NCI-H524 treated with DMSO at 0.1 percent for 48 hours (cell line): Measurements from ENCODE around the gene LRRC58.
A peak's percentile ranks its signal among the peaks of the same experiment; 100 is the strongest.
"Not testable (repeated sequence)": the region's sequence is repeated elsewhere in the genome, so short reads cannot be mapped to it uniquely, and the experiment has no call there.

Experiments used
- DNase-seq: peaks from one replicate; lab custom pipeline; 2025; lab: John Stamatoyannopoulos, UW

The LRRC58 gene

DNA sequence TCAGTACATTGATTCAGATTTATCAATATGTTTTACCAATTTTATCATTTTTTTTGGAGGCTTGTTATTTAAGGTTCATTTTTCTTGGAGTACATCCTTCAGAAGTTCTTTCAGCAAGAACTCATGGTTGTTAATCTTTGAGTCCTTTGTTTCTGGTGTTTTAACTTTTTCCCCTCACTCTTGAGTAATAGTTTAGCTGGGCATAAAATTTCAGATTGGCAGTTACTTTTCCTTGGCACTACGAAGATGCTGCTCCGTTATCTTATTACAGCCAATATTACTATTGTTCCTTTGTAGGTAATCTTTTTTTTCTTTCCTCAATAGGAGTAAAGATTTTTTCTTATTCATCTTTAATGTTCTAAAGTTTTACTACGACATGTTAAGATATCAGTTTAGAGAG lies 9.8 kb downstream of the LRRC58 start:
- DNase-seq, result no peak

DNA sequence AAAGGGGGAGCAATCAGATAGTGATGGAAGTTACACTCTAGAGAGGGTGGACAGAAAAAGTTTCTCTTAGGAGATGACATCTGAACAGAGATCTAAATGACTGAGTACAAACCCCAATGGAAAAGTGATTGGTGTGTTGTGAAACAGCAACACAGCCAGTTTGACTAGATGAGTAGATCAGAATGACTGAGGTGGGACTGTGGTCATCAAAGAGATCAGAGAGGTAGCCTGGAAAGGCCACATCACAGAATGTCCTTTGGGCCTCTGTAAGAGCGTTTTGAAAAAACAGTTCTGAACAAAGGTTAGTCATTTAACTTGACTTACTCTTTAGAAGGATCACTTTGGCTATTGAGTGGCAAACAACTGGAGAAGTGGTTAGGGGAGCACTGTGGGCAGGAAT lies 10.6 kb downstream of the LRRC58 start:
- no peak for DNase-seq

DNA sequence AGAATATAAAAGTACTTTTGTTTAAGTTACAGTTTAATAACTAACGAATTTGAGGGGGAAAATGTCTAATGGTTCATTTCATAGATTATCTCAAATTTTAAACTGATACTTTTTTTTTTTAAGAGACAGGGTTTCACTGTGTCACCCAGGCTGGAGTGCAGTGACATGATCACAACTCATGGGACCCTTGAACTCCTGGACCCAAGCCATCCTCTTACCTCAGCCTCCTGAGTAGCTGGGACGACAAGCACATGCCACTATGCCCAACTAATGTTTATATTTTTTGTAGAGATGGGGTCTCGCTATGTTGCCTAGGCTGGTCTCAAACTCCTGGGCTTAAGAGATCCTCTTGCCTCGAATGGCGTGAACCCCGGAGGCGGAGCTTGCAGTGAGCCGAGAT lies 16.5 kb downstream of the LRRC58 start:
- no peak for DNase-seq

DNA sequence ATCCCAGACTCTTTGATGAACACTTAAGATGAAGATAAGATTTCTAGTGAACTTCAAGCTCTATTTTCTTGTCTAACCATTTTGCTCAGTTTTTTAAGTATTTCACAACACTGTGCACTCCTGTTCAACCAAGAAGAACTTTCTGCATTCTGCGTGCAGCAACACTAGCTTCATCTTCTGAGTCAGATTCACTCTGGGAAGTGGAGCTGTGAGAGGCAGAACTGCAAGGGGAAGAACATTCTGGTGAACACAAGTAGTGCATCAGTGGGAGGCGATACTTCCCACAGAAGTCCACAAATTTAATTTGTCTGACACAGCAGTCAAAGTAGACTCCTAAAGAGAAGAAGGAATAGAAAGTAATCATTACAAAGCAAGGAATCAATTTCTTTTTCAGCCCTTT lies 18.1 kb downstream of the LRRC58 start:
- no peak for DNase-seq

DNA sequence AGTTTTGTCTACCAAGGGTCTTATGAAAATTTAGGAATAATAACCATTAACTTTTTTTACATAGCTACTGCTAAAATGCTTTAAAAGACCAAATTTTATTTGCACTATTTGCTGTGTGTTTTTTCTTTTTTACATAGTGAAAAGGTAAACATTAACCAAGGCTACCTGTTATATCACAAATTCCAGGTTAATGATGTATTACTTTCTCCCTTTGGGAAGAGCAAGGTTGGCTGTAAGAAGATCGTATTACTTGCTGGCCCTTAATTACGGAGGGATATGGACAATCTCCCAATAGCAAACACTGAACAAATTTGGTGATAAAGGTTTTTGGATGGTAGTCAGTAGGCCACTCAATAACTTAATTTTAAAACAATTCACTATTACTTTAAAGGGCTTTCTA lies 22.4 kb downstream of the LRRC58 start:
- DNase-seq, result no peak

DNA sequence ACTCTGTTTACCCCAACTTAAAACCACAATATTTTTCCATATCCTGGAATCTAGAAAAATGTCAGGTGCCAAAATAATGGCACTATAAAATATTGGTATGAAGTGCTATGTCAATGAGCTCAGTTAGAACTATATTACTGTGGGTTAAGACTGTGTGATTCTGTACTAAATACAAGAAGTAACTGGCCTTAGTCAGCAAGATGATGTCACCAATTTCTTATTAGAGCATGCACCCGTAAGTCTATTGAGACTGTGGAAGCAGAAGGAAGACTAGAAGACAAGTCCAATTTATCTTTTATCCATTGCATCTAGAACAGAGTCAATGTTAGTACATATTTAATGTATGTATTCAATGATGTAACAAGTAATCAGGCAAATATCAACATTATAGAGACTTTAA lies 25.0 kb downstream of the LRRC58 start:
- no peak for DNase-seq

DNA sequence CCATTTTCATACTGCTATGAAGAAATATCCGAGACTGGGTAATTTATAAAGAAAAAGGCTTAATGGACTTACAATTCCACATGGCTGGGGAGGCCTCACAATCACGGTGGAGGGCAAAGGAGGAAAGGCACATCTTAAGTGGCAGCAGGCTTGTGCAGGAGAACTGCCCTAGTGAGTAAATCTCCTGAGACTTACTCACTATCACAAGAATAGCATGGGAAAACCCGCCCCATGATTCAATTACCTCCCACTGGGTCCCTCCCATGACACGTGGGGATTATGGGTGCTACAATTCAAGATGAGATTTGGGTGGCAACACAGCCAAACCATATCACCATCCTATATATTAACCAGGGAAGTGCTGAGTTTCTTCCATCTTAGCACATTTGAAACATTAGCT lies 25.4 kb downstream of the LRRC58 start:
- not testable (repeated sequence) for DNase-seq

DNA sequence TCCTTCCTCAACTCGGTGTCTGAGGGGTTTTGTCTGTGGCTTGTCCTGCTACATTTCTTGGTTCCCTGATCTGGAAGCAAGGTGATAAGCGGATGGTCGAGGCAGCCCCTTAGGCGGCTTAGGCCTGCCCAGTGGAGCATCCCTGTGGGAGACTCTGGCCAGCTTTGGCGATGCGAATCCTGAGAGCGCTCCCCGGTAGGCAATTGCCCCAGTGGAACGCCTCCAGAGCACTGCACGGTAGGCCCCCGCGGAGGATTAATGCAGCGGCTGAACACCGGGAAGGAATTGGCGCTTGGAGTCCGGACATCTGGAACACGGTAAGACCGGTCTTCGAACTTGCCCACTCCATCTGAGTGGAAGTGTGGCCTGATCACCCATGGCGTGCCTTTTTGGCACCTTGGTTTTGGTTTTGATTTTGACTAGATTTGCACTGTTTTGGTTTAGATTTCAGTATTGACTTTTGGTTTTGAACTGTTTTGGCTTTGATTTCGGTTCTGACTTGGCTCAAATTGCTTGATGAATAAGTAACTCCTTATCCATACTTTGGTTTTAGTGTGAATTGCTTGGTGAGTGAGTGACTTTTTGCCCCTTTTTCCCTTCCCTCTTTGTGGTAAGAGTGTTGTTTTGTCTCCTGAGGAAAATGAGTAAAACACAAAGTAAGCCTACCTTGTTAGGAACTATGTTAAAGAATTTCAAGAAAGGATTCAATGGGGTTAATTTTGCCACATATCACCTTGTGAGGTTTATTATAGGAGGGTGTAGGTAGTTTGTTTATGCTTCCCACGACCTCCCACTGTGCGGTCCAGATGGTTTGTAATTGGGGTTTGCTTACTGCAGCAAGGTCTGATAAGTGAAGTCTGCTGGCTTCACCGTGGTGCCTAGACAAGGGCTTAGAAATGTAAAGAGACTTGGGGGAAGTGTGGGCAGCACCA lies 37.0 kb downstream of the LRRC58 start:
- DNase-seq, result no peak

DNA sequence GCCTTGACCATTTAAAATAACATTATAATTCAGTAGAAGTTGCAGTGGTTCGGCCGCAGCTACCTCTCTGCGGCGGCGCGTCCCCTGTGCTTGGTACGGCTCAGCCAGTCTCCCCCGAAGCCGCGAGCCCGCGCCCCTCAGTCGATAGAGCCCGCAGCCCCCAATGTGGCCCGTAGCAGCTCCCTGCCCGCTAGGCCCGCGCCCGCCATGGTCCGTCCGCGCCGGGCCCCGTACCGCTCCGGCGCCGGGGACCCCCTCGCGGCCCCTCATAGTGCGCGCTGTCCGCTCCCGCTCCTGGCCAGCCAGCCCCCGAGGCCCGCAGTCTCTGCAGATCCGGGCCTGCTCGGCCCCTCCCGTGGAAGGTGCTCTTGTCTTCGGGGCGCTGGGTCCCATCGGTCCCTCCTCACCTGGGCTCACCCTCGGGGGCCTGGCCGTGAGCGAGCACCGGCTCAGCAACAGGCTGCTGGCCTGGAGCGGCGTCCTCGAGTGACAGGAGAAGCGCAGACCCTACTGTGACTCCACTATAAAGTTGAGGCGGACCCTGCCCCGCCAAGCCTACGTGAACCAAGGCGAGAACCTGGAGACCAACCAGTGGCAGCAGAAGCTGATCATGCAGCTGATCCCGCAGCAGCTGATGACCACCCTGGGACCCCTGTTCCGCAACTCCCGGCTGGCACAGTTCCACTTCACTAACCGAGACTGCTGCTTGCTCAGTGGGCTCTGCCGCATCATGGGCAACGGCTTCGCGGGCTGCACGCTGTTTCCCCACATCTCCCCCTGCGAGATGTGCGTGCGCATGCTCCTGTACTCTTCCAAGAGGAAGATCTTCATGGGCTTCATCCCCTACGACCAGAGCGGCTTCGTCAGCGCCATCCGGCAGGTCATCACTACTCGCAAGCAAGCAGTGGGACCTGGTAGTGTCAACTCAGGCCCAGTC lies 42.4 kb downstream of the LRRC58 start:
- no peak for DNase-seq

DNA sequence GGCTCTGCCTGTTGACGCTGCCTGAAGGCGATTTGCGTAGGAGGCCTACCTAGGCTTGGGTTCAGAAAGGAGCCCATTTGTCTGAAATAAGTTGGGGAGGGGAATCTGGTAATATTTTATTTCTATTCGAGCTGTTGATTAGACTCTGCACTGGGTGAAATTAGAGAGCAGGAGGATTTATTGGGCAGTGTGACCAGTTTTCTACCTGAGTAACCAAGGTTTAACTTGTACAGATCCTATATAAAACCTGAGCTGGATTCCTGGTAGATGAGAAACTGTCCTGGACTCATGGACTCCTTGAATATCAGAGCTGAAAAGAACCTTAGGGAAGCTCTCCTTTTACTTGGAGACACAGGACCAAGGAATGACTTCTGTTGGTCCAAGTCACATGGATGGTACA lies 44.5 kb downstream of the LRRC58 start:
- DNase-seq, result no peak

DNA sequence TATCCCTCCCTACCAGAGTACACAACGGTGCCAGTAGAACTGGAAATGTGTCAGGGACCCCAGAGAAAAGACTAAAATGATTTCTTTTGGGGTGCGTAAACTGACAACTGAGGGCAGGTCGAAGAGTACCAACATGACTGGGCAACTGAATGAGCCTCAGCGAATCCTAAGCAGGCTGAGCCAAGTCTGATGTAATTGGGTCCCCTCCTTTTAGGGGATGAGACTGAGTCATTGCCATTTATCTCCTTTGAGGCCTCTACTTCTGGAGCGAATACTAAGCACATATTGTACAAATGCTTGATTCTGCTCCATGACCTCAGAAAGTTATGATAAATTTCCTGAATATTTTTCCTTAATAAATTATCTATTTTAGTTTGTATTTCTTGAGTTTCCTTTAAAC lies 46.8 kb downstream of the LRRC58 start:
- DNase-seq, result no peak

DNA sequence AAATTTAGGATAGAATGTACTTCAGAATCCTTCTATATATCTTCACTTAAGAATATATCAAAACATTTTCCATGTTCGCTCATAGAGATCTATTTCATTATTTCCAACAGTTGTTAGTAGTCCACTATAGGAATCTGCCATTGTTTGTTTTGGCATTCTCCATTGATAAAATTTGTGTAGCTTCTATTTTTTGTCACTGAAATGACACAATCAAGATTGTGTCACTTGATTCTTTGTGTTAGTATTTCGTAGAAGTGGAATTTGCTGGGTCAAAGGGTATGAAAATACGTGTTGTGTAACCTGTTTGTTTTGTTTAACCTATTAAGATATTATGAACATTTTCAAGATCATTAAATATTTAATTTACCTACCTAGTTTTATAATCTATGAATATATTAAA lies 48.2 kb downstream of the LRRC58 start:
- DNase-seq, result no peak

DNA sequence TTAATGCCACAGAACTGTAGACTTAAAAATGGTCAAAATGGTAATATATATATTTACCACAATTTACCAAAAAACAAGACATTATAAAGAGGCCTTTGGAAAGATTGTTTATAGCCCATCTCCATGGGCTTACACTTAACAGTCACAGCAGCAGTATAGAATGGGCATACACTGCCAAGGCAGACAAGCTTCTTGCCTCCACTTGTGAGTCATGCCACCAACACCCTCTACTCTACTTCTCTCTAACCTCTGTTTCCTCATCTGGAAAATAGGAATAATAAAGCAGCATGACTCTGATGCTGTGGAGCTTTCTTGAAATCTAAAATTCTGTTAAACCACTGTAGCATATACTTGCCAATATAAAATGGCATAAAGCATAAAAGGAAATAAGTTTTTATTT lies 49.8 kb downstream of the LRRC58 start:
- DNase-seq, result no peak

DNA sequence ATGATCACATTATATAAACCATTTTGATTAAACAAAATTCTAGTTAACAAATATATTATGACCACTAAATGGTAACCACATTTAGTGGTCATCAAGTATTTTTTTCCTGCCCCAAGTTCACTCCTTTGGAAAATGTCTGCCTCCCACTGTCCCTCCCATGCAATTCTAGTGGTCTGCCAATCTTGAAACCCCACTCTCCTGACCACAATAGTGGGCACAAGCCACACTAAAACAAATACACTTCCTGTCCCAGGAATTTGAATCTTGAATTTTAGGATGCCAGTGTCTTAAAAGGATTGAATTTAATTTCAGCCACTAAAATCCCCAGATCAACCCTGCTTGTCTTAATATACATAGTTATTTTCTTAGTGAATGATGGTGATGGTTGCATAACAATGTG lies 50.2 kb downstream of the LRRC58 start:
- no peak for DNase-seq

DNA sequence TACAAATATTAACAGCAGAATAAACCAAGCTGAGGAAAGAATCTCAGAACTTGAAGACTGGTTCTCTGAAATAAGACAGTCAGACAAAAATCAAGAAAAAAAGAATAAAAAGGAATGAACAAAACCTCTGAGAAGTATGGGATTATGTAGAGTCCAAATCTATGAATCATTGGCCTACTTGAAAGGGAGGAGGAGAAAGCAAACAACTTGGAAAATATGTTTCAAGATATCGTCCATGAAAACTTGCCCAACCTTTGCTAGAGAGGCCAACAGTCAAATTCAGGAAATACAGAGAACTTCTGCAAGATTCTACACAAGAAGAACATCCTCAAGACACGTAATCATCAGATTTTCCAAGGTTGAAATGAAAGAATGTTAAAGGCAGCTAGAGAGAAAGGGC lies 57.6 kb downstream of the LRRC58 start:
- DNase-seq, result not testable (repeated sequence)

DNA sequence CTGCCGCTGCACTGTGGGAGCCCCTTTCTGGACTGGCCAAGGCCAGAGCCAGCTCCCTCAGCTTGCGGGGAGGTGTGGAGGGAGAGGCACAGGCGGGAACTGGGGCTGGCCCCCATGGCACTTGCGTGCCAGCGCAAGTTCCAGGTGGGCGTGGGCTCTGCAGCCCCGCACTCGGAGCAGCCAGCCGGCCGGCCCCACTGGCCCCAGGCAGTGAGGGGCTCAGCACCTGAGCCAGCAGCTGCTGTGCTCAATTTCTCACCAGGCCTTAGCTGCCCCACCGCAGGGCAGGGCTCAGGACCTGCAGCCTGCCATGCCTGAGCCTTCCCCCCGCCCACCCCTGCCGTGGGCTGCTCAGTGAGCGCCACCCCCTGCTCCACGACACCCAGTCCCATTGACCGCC lies 59.5 kb downstream of the LRRC58 start:
- DNase-seq, result no peak

DNA sequence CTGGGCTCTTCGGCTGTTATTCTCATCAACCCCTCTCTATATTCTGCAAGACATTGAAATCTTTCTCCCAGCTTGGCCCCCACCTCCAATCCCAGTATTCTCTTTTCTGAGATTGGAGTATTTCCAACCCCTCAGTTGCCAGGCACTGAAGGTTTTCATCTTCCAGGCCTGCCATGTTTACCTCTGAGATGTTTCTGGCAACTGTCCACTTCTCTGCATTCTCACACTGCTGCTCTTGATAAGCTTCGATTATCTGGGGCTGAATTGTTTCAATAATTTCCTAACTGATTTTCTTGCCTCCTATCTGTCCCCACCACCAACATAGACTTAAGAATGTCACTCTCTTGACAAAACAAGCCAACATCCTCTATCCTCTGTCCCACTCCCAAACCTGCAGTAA lies 62.7 kb downstream of the LRRC58 start:
- DNase-seq, result no peak

DNA sequence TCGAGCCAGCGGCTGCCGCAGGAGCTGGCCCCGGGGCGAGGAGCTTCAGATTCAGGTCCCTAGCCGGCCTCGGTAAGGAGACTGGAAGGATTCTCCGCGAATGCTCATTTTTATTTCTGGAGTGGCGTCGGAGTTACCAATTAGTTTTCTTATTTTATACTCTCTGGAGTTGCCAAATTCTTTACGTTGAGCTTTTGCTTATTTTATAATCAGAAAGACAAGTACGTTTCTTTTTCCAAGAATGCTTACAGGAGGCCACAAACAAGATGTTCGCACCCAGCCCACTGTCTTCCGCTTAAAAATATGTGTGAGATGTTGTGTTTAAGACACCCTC lies 63.7 kb downstream of the LRRC58 start:
- no peak for DNase-seq

DNA sequence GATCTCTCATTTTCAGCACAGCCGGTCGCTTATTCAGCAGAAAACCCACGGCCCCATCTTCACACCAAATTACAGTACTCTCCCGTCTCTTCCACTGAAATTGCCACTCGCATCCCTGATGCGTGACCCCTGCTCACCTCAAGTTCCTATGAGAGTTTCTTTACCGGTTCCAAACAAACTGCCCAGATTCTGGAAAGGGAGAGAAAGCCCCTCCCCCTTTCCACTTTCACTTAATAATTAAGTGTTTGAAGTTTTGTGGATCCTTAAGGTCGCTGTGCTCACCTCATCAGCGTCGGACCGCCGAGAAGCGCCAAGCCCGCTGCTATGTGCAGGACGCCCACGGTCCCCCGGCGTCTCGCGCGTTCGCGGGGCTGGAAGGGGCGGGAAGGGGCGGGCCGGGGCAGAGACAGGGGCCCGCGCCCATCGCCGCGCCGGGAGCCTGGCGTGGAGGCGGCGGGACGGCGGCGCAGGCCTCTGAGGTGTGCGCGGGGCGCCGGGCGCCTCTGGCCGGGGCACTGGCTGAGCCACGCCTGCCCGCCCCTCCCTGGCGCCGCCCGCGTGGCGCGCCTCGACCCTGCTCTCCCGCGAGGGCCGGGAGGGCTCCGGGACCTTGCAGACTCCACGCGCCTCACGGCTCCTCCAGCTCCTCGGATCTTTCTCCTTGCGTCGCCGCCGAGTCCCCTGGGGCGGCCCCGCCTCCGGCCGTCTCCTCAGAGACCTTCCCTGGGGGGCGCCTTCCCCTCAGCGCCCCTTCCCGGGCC lies 64.2 kb downstream of the LRRC58 start, which contains the start of gene GPR156:
GPR156 (minus strand) TSS at position 476 of the 761 bp plus-strand sequence. CDS start 41,124 bp downstream, outside the sequence.
- no peak for DNase-seq

DNA sequence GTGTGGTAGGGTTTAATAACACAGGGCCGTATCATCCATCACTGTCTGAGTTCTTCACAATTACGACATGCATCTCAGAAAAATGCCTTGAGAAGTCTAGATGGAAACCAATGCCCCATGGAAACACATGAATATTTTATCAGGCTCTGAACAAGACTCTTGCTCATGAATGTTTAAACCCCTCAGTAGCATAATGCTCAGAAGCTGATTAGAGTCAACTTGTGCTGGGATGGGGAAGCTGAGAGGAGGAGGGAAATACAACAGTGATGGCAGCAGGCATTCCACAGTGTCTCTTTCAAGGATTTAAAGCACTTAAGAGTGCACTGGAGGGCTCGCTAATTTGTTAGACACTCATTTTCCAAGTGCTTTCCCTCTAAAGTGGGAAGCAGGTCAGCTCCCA lies 67.9 kb downstream of the LRRC58 start:
- peak; percentile 65 for DNase-seq

DNA sequence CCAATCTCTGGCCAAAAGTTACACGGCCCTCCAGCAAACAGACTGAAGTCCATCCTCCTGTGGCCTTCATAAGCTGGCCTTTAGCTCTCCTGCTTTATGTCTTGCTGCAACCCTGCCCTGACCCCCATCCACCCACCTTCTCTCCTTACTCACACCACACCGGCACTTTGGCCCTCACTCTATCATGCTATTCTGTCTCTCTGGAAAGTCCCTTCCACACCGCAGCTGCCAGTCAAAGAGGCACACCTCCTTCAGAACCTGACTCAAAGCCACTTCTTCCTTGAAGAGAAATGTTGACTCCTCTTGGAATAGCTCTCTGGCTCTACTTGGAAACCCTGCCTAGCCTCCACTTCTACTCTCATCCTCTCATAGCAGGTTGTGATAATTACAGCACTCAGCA lies 68.6 kb downstream of the LRRC58 start:
- no peak for DNase-seq

DNA sequence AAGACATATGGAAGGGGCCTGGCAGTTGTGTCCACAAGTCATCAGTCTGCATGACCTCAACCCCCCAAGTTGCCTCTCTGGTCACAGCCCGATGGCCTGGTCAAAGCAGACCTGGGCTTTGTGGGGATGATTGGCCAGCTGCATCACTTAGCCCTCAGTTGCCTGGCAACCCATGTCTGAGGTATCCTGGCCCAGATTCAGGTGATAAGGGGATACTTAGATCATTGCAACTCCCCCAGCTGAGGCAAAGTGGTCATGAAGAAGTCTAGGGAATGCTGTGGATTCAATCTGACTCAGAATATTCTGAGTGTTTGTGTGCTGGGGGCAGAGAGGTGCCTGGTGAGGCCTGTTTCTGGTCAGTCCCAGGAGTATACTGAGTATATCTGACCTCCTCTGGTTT lies 69.1 kb downstream of the LRRC58 start:
- DNase-seq, result no peak
